Measurements from ENCODE around the gene COASY. TPM values are rescaled to one million over a fixed set of nuclear protein-coding genes. Genes with fewer than 3 reads are reported as not detected.

COASY gene
- total and polyA plus RNA-seq, 2 experiments from 2014 or later, result 43.5 to 74.7 TPM

DNA sequence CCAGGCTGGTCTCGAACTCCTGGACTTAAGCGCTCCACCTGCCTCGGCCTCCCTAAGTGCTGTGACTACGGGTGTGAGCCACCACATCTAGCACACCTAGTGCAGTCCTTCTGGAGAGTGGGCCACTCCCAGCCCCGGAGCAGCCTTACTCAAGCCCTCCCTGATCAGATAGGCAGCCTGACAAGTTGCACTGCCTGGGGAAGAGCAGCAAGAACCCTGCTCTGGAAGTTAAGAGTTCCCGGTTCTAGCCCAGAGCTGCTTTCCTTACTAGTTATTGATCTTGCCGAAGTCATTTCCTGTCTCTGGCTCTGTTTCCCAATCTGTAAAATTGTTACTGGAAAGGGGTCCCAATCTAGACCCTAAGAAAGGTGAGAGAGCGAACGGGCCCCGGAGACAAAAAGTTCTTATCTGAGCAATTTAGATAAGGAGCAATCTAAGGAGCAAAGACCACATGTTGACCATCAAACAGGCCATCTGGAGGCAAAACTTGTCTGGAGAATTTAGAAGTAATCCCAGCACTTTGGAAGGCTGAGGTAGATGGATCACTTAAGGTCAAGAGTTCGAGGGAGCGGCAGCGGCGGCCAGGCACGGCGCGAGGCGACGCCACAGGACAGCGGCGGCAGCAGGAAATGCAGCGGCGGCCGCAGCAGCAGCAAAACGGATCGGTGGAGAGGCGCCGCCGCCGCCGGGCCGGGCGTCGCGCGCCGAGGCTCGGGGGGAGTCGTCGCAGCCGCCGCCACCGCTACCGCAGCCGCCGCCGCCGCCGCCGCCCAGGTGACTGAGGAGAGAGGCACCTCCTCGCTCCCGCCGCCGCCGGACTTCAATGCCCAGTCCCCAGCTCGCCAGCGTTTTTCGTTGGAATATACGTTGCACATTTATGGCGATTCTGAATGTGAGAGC, 30.2 kb upstream of the COASY start:
- Histone ChIP-seq H3K9me3 (ENCODE audit: low read depth) (no peaks in the 10 kb centered on the region), H3K27ac (no peak overlapping the region), H3K4me3 (peak overlapping the region; percentile 30), H3K27me3 (no peaks in the 10 kb centered on the region), H3K4me1 (ENCODE audit: low read depth) (peaks cover 2% of the 10 kb centered on the region), H3K36me3 (no peaks in the 10 kb centered on the region)
- DNase-seq (ENCODE audit: low read depth in 1 of 2, low spot score in 1 of 2), result peak; percentile 48 to 76
- TF ChIP-seq, protein P1, sequence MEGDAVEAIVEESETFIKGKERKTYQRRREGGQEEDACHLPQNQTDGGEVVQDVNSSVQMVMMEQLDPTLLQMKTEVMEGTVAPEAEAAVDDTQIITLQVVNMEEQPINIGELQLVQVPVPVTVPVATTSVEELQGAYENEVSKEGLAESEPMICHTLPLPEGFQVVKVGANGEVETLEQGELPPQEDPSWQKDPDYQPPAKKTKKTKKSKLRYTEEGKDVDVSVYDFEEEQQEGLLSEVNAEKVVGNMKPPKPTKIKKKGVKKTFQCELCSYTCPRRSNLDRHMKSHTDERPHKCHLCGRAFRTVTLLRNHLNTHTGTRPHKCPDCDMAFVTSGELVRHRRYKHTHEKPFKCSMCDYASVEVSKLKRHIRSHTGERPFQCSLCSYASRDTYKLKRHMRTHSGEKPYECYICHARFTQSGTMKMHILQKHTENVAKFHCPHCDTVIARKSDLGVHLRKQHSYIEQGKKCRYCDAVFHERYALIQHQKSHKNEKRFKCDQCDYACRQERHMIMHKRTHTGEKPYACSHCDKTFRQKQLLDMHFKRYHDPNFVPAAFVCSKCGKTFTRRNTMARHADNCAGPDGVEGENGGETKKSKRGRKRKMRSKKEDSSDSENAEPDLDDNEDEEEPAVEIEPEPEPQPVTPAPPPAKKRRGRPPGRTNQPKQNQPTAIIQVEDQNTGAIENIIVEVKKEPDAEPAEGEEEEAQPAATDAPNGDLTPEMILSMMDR (IDR thresholded peaks at IDR 0.05; ENCODE audit: low read depth, low read length), result peak; percentile 37

DNA sequence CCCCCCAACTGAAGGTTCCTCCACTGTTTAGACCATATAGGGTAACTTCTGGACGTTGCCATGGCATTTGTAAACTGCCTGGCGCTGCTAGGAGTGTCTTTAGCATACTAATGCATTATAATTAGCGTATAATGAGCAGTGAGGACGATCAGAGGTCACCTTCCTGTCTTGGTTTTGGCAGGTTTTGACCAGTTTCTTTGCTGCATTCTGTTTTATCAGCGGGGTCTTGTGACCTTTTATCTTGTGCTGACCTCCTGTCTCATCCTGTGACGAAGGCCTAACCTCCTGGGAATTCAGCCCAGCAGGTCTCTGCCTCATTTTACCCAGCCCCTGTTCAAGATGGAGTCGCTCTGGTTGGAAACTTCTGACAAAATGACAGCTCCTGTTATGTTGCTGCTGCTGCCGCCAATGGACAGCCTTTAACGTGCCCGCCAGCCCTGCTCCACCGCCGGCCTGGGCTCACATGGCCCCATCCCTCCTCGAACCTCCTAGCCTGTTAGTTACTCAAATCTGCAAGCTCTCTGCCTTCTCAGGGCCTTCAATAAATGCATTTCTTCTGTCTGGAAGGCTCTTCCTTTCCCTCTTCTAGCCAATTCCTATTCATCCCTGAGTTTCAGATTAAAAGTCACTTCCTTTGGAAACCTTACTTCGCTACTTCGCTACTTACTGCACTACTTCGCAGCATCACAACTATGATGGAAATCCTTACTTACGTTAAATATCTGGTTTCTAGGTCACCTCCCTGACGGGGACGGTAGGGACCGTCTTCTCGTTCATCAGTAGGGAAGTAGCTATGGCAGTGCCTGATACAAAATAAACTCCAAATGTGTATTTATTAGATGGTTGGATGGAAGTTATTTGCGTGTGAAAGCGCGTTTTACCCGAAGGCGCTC, 26.5 kb upstream of the COASY start:
- Histone ChIP-seq H3K36me3 (no peaks in the 10 kb centered on the region), H3K4me1 (ENCODE audit: low read depth) (peaks cover 2% of the 10 kb centered on the region), H3K27ac (peak overlapping the region; percentile 34), H3K27me3 (no peaks in the 10 kb centered on the region), H3K9me3 (ENCODE audit: low read depth) (no peaks in the 10 kb centered on the region), H3K4me3 (peak overlapping the region; percentile 41)
- no peak for DNase-seq (ENCODE audit: low read depth in 1 of 2, low spot score in 1 of 2)
- TF ChIP-seq, protein P1 (IDR thresholded peaks at IDR 0.05; ENCODE audit: low read depth, low read length), result no peak

DNA sequence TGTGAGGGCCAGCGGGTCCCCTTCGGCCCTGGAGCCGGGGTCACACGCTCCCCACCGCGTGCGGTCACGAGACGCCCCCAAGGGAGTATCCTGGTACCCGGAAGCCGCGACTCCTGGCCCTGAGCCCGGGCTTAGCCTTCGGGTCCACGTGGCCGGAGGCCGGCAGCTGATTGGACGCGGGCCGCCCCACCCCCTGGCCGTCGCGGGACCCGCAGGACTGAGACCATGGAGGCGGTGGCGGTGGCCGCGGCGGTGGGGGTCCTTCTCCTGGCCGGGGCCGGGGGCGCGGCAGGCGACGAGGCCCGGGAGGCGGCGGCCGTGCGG, 25.9 kb upstream of the COASY start, which contains the start of gene NAGLU:
TSS of gene NAGLU (plus strand) at position 194 of the 324 bp plus-strand sequence. CDS start at position 226, 32 bp downstream.
- Histone ChIP-seq H3K9me3 (ENCODE audit: low read depth) (no peaks in the 10 kb centered on the region), H3K4me1 (ENCODE audit: low read depth) (peaks cover 2% of the 10 kb centered on the region), H3K27me3 (no peaks in the 10 kb centered on the region), H3K27ac (peak within 1 kb of the TSS; percentile 34), H3K4me3 (peak within 1 kb of the TSS; percentile 41), H3K36me3 (no peaks in the 10 kb centered on the region)
- TF ChIP-seq, protein P1 (IDR thresholded peaks at IDR 0.05; ENCODE audit: low read depth, low read length), result no peak
- DNase-seq (ENCODE audit: low read depth in 1 of 2, low spot score in 1 of 2), result peak; percentile 92

DNA sequence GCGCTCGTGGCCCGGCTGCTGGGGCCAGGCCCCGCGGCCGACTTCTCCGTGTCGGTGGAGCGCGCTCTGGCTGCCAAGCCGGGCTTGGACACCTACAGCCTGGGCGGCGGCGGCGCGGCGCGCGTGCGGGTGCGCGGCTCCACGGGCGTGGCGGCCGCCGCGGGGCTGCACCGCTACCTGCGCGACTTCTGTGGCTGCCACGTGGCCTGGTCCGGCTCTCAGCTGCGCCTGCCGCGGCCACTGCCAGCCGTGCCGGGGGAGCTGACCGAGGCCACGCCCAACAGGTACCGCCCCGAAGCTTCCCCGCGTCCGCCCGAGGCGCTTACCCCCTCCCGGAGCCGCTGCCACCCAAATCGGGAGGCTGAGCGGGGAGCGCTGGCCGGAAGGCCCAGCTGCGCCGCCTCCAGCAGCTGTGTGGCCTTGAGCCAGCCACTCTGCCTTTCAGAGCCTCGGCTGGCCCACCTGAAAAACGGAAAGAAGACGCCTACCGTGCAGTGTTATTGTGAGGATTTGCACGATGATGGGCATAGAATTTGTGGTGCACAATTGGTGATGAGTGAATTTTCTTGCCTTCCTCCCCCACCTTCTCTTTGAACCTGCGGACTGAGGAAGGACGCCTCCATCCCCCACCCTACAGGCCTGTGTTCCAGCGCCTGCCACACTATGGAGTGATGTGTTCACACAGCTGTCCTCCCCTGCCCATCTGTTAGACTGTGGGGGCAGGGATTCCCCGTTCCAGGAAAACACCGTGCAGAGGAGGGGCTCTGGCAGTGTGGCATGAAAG, 25.4 kb upstream of the COASY start:
- TF ChIP-seq, protein P1 (IDR thresholded peaks at IDR 0.05; ENCODE audit: low read depth, low read length), result no peak
- DNase-seq (ENCODE audit: low read depth in 1 of 2, low spot score in 1 of 2), result peak; percentile 87 to 92
- H3K27ac ChIP-seq, result peak overlapping the region; percentile 34
- H3K4me1 ChIP-seq (ENCODE audit: low read depth), result peaks cover 2% of the 10 kb centered on the region
- H3K36me3 ChIP-seq, result no peaks in the 10 kb centered on the region
- H3K9me3 ChIP-seq (ENCODE audit: low read depth), result no peaks in the 10 kb centered on the region
- no peaks in the 10 kb centered on the region for H3K27me3 ChIP-seq
- H3K4me3 ChIP-seq, result peak overlapping the region; percentile 41

All from cardiac muscle cell (in vitro differentiated cells and primary cell).